Breast epithelium (tissue), 3 donors: ENCODE results near the gene PRCD.

Source experiments
- POLR2A ChIP-seq: fragments of 450-650 bp; IDR thresholded peaks from one replicate; pipeline ENCODE4 v1.6.1; 2016; ENCODE audit warnings: antibody characterized with exemption, mild to moderate bottlenecking, moderate library complexity
- TF ChIP-seq, protein P1 (sequence below), 3 donors: fragments of 450-650 bp; IDR thresholded peaks; one replicate each; pipeline ENCODE4 v1.5.1; 2016 to 2017; ENCODE audit warnings: antibody characterized with exemption in 3 of 3, mild to moderate bottlenecking in 3 of 3, moderate library complexity in 3 of 3

- TF ChIP-seq, protein P1, sequence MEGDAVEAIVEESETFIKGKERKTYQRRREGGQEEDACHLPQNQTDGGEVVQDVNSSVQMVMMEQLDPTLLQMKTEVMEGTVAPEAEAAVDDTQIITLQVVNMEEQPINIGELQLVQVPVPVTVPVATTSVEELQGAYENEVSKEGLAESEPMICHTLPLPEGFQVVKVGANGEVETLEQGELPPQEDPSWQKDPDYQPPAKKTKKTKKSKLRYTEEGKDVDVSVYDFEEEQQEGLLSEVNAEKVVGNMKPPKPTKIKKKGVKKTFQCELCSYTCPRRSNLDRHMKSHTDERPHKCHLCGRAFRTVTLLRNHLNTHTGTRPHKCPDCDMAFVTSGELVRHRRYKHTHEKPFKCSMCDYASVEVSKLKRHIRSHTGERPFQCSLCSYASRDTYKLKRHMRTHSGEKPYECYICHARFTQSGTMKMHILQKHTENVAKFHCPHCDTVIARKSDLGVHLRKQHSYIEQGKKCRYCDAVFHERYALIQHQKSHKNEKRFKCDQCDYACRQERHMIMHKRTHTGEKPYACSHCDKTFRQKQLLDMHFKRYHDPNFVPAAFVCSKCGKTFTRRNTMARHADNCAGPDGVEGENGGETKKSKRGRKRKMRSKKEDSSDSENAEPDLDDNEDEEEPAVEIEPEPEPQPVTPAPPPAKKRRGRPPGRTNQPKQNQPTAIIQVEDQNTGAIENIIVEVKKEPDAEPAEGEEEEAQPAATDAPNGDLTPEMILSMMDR (IDR thresholded peaks at IDR 0.05) = no peak
- TF ChIP-seq POLR2A = no peak
Observed at GRCh38 chr17:76550712-76551615, 11.1 kb downstream of the PRCD start.
